DND-41 (cell line): ENCODE results near the gene POM121L2.
"Not testable (repeated sequence)": the region's sequence is repeated elsewhere in the genome, so short reads cannot be mapped to it uniquely, and the experiment has no call there.

Source experiments
- ATAC-seq: fragments of 200-7000 bp; cut with Tn5 transposase; 3 replicates; pipeline ENCODE4 v1.9.1; 2021; ENCODE audit warnings: low read depth; ENCODE audit not compliant: insufficient read depth
- DNase-seq: peaks from one replicate; pipeline ENCODE4 v3.0.0-alpha.2; 2020
- H2AFZ ChIP-seq: 2 replicates; pipeline ENCODE4 v1.6.0; 2012; ENCODE audit warnings: low read depth, low read length
- H3K27ac ChIP-seq: 2 replicates; pipeline ENCODE4 v1.5.1; 2012; ENCODE audit warnings: low read length, inconsistent platforms
- H3K27me3 ChIP-seq: fragments of 200-600 bp; sonication (generic); 2 replicates; pipeline ENCODE4 v1.6.0; 2012; ENCODE audit warnings: low read length, mild to moderate bottlenecking, inconsistent platforms; ENCODE audit not compliant: insufficient read depth, poor library complexity
- H3K36me3 ChIP-seq: 2 replicates; pipeline ENCODE4 v1.5.1; 2012; ENCODE audit warnings: low read length, inconsistent platforms; ENCODE audit not compliant: insufficient read depth
- H3K4me1 ChIP-seq: 2 replicates; pipeline ENCODE4 v1.5.1; 2012; ENCODE audit warnings: mild to moderate bottlenecking, low read length; ENCODE audit not compliant: insufficient read depth
- H3K4me2 ChIP-seq: 2 replicates; pipeline ENCODE4 v1.6.0; 2012; ENCODE audit warnings: mild to moderate bottlenecking, moderate library complexity, low read length, inconsistent platforms; ENCODE audit not compliant: insufficient read depth
- H3K4me3 ChIP-seq, 2 experiments: fragments of 200-600 bp in 1 of 2; shearing (Covaris generic) in 1 of 2; 2 replicates each; pipeline ENCODE4 v1.5.1; 2012 to 2016; ENCODE audit warnings: inconsistent platforms in 2 of 2, low read length in 2 of 2, mild to moderate bottlenecking in 2 of 2, low read depth in 1 of 2, moderate library complexity in 1 of 2
- H3K79me2 ChIP-seq: 2 replicates; pipeline ENCODE4 v1.6.0; 2012; ENCODE audit warnings: low read length, inconsistent platforms; ENCODE audit not compliant: insufficient read depth
- H3K9ac ChIP-seq: 2 replicates; pipeline ENCODE4 v1.6.0; 2012; ENCODE audit warnings: low read depth, mild to moderate bottlenecking, inconsistent platforms, low read length, moderate library complexity
- H3K9me3 ChIP-seq: 2 replicates; pipeline ENCODE4 v1.5.1; 2012; ENCODE audit warnings: low read length, moderate library complexity, mild to moderate bottlenecking, inconsistent platforms; ENCODE audit not compliant: insufficient read depth, severe bottlenecking
- H4K20me1 ChIP-seq: 2 replicates; pipeline ENCODE4 v1.6.0; 2012; ENCODE audit warnings: low read length; ENCODE audit not compliant: insufficient read depth
- EZH2 ChIP-seq: IDR thresholded peaks from 3 replicates; pipeline ENCODE4 v1.6.1; 2012; ENCODE audit warnings: borderline replicate concordance, low read depth, mild to moderate bottlenecking, moderate library complexity, low read length, inconsistent platforms; ENCODE audit not compliant: severe bottlenecking
- TF ChIP-seq, protein P1 (sequence below): IDR thresholded peaks from 2 replicates; pipeline ENCODE4 v1.5.1; 2012; ENCODE audit warnings: borderline replicate concordance, low read length, moderate library complexity, mild to moderate bottlenecking; ENCODE audit not compliant: poor library complexity, severe bottlenecking; ENCODE audit errors: extremely low read depth

POM121L2 gene

DNA sequence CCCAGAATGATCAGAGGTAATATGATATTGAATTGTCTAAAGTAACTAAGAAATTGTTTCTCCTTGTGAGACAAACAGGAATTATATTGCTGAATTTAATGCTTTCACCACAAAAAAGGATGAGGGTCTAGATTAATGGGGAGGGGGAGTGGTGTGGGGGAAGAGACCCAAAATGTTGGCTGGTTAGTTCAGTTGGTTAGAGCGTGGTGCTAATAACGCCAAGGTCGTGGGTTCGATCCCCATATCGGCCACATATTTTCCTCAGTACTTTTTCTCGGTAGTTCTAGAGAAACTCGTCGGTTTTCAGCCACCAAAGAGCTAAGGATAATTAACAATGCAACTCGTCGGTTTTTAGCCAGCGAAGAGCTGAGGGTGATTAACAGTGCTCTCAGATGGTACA, 38.3 kb downstream of the POM121L2 start:
- no peaks in the 10 kb centered on the region for H3K36me3 ChIP-seq
- H3K4me1 ChIP-seq: no peaks in the 10 kb centered on the region
- no peaks in the 10 kb centered on the region for H3K9me3 ChIP-seq
- no peak for DNase-seq
- H2AFZ ChIP-seq: no peak overlapping the region
- no peak overlapping the region for H3K27ac ChIP-seq
- ATAC-seq: no peak
- TF ChIP-seq, protein P1, sequence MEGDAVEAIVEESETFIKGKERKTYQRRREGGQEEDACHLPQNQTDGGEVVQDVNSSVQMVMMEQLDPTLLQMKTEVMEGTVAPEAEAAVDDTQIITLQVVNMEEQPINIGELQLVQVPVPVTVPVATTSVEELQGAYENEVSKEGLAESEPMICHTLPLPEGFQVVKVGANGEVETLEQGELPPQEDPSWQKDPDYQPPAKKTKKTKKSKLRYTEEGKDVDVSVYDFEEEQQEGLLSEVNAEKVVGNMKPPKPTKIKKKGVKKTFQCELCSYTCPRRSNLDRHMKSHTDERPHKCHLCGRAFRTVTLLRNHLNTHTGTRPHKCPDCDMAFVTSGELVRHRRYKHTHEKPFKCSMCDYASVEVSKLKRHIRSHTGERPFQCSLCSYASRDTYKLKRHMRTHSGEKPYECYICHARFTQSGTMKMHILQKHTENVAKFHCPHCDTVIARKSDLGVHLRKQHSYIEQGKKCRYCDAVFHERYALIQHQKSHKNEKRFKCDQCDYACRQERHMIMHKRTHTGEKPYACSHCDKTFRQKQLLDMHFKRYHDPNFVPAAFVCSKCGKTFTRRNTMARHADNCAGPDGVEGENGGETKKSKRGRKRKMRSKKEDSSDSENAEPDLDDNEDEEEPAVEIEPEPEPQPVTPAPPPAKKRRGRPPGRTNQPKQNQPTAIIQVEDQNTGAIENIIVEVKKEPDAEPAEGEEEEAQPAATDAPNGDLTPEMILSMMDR: no peak
- no peak for TF ChIP-seq EZH2
- H4K20me1 ChIP-seq: no peaks in the 10 kb centered on the region
- H3K27me3 ChIP-seq: no peaks in the 10 kb centered on the region
- H3K9ac ChIP-seq: no peak overlapping the region
- H3K4me3 ChIP-seq: no peak overlapping the region
- no peaks in the 10 kb centered on the region for H3K79me2 ChIP-seq
- no peak overlapping the region for H3K4me2 ChIP-seq

DNA sequence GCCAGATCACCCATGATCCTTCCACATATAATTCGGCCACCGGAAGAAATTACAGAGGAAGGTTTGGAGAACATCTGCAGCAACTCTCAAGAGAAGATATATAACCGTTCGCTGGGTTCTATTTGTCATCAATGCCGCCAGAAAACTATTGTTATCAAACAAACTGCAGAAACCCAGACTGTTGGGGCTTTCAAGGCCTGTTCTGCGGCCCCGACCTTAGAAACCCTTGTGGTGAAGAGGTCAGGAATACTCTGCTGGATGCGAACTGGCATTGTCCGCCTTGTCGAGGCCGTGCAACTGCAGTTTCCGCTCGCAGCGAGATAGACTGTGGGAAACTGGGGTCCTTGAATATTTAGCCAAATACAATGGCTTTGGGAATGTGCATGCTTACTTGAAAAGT, 43.3 kb downstream of the POM121L2 start:
- no peaks in the 10 kb centered on the region for H3K27me3 ChIP-seq
- no peaks in the 10 kb centered on the region for H4K20me1 ChIP-seq
- H3K27ac ChIP-seq: no peak overlapping the region
- no peaks in the 10 kb centered on the region for H3K4me1 ChIP-seq
- no peak overlapping the region for H2AFZ ChIP-seq
- H3K9ac ChIP-seq: no peak overlapping the region
- DNase-seq (no peak), ATAC-seq (no peak)
- no peak overlapping the region for H3K4me2 ChIP-seq
- H3K36me3 ChIP-seq: no peaks in the 10 kb centered on the region
- no peaks in the 10 kb centered on the region for H3K9me3 ChIP-seq
- no peaks in the 10 kb centered on the region for H3K79me2 ChIP-seq
- TF ChIP-seq EZH2: no peak
- TF ChIP-seq, protein P1: no peak
- no peak overlapping the region for H3K4me3 ChIP-seq

DNA sequence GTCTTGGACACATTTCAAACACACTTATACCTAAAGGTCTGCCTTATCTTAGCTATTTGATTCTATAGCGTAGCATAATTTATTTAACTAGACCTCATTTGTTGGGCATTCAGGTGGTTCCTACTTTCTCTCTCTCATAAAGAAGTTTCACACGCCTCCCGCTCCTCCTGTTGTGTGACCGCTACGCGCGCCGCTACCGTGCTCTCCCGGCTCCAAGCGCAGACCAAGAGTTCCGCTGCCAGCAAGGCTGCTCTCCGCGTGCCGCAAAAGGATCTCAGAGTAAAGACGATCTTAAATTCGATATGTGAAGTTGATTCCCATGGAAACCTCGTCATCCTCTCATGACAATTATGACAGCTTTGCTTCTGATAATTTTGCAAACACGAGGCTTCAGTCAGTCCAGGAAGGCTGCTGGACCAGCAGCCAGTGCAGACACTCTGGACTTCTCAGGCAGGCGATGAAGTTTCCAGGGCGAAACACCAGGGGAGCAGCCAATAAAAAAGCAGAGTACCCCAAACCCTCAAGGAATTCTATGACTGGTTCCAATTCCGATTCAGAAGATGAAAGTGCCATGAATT, 44.1 kb downstream of the POM121L2 start:
- Histone ChIP-seq H3K79me2 (no peaks in the 10 kb centered on the region), H2AFZ (no peak overlapping the region), H3K27me3 (no peaks in the 10 kb centered on the region), H4K20me1 (no peaks in the 10 kb centered on the region), H3K27ac (no peak overlapping the region), H3K9me3 (no peaks in the 10 kb centered on the region), H3K9ac (no peak overlapping the region), H3K4me3 (no peak overlapping the region), H3K4me2 (no peak overlapping the region), H3K36me3 (no peaks in the 10 kb centered on the region), H3K4me1 (no peaks in the 10 kb centered on the region)
- ATAC-seq (no peak), DNase-seq (no peak)
- TF ChIP-seq, protein P1: no peak
- no peak for TF ChIP-seq EZH2

DNA sequence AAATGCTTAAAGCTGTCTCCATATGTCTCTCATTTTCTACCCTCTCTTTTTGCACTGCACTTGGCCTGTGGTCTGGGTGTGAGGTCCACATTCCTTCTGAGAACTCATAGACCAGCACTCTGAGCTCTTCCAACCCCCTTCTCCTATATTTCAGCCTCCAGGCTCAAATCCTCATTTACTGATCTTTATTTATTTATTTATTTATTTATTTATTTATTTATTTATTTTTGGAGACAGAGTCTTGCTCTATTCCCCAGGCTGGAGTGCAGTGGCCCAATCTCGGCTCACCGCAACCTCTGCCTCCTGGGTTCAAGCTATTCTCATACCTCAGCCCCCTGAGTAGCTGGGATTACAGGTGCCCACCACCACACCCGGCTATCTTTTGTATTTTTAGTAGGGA, 45.1 kb downstream of the POM121L2 start:
- not testable (repeated sequence) for H3K36me3 ChIP-seq, H3K9ac ChIP-seq, H3K4me2 ChIP-seq, H3K79me2 ChIP-seq, H3K27me3 ChIP-seq, H3K27ac ChIP-seq, H3K4me1 ChIP-seq, DNase-seq, H4K20me1 ChIP-seq, ATAC-seq, H3K9me3 ChIP-seq, H3K4me3 ChIP-seq, H2AFZ ChIP-seq
